ENCODE measurements around the gene NAGLU. TPM values are rescaled to one million over a fixed set of nuclear protein-coding genes. Genes with fewer than 3 reads are reported as not detected.

The NAGLU gene
- total and polyA plus RNA-seq, 2 of the 13 experiments (the other 11 are each of a cell fraction or from before 2014, with no cell fraction given): 28.2 to 40.1 TPM

DNA sequence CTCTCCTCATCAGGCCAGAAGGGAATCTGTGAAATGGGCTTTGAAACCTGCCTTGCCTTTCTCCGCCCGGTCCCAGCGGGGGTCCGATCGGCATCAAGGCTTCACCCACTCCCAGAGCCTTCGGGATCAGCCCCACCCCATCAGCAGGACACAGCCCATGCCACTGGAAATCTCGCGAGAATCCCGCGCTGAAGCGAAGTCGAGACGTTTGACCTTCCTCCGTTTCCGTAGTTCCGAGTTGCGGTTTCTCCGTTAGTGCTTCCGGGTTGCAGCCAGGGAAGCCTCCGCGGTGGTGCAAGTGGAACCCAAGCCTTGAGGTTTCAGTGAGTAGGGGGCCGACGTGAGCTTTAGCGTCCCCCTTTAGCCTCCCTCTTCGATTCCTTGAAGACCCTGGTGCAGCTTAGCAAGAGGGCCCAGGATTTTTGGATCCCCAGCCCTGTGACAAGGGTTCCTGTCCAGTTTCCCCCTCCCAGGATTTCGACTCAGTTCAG is 25.9 kb downstream of the NAGLU start, which contains the start of gene COASY (continued):
- TF ChIP-seq FOXC1 (CRISPR knock-in tag; IDR thresholded peaks at IDR 0.05; ENCODE audit: borderline replicate concordance): no peak; the same call in 1 of the 2 replicates
- no peak for TF ChIP-seq ZNF552 (CRISPR knock-in tag; IDR thresholded peaks at IDR 0.05; ENCODE audit: borderline replicate concordance)
- TF ChIP-seq HNRNPLL (IDR thresholded peaks at IDR 0.05; ENCODE audit: low read depth, low read length, poor library complexity, severe bottlenecking): peak; percentile 96
- TF ChIP-seq ASH2L (IDR thresholded peaks at IDR 0.05; ENCODE audit: insufficient read length, low read depth, low read length): peak; percentile 97
- TF ChIP-seq, protein P1, sequence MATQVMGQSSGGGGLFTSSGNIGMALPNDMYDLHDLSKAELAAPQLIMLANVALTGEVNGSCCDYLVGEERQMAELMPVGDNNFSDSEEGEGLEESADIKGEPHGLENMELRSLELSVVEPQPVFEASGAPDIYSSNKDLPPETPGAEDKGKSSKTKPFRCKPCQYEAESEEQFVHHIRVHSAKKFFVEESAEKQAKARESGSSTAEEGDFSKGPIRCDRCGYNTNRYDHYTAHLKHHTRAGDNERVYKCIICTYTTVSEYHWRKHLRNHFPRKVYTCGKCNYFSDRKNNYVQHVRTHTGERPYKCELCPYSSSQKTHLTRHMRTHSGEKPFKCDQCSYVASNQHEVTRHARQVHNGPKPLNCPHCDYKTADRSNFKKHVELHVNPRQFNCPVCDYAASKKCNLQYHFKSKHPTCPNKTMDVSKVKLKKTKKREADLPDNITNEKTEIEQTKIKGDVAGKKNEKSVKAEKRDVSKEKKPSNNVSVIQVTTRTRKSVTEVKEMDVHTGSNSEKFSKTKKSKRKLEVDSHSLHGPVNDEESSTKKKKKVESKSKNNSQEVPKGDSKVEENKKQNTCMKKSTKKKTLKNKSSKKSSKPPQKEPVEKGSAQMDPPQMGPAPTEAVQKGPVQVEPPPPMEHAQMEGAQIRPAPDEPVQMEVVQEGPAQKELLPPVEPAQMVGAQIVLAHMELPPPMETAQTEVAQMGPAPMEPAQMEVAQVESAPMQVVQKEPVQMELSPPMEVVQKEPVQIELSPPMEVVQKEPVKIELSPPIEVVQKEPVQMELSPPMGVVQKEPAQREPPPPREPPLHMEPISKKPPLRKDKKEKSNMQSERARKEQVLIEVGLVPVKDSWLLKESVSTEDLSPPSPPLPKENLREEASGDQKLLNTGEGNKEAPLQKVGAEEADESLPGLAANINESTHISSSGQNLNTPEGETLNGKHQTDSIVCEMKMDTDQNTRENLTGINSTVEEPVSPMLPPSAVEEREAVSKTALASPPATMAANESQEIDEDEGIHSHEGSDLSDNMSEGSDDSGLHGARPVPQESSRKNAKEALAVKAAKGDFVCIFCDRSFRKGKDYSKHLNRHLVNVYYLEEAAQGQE (IDR thresholded peaks at IDR 0.05; ENCODE audit: borderline replicate concordance in 1 of 2, low read depth in 1 of 2, low read length in 2 of 2): peak in 1 of 2 experiments; percentile 72; a peak in 2 of 4 replicates
- TF ChIP-seq, protein P2, sequence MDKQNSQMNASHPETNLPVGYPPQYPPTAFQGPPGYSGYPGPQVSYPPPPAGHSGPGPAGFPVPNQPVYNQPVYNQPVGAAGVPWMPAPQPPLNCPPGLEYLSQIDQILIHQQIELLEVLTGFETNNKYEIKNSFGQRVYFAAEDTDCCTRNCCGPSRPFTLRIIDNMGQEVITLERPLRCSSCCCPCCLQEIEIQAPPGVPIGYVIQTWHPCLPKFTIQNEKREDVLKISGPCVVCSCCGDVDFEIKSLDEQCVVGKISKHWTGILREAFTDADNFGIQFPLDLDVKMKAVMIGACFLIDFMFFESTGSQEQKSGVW (CRISPR knock-in tag; IDR thresholded peaks at IDR 0.05; ENCODE audit: borderline replicate concordance): no peak
- peak; percentile 99 for TF ChIP-seq ELF1 (CRISPR knock-in tag; IDR thresholded peaks at IDR 0.05)
- no peak for TF ChIP-seq TCF7L2 (IDR thresholded peaks at IDR 0.05; ENCODE audit: low read depth, low read length)
- 0 out of 2 replicates have a peak, but pooled peaks have one; percentile 10 for TF ChIP-seq ZNF24 (IDR thresholded peaks at IDR 0.05)
- TF ChIP-seq CAMTA2 (CRISPR knock-in tag; IDR thresholded peaks at IDR 0.05; ENCODE audit: borderline replicate concordance): no peak
- peak; percentile 95 for TF ChIP-seq ZMYM4 (CRISPR knock-in tag; IDR thresholded peaks at IDR 0.05)
- TF ChIP-seq FOSL1 (CRISPR knock-in tag; IDR thresholded peaks at IDR 0.05; ENCODE audit: borderline replicate concordance): no peak
- TF ChIP-seq, protein P3, sequence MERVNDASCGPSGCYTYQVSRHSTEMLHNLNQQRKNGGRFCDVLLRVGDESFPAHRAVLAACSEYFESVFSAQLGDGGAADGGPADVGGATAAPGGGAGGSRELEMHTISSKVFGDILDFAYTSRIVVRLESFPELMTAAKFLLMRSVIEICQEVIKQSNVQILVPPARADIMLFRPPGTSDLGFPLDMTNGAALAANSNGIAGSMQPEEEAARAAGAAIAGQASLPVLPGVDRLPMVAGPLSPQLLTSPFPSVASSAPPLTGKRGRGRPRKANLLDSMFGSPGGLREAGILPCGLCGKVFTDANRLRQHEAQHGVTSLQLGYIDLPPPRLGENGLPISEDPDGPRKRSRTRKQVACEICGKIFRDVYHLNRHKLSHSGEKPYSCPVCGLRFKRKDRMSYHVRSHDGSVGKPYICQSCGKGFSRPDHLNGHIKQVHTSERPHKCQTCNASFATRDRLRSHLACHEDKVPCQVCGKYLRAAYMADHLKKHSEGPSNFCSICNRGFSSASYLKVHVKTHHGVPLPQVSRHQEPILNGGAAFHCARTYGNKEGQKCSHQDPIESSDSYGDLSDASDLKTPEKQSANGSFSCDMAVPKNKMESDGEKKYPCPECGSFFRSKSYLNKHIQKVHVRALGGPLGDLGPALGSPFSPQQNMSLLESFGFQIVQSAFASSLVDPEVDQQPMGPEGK (CRISPR knock-in tag; IDR thresholded peaks at IDR 0.05): peak; percentile 80
- peak; percentile 51 for TF ChIP-seq MXD4 (CRISPR knock-in tag; IDR thresholded peaks at IDR 0.05)
- peak; percentile 87; the same call in 1 of the 2 replicates for TF ChIP-seq MTF2 (CRISPR knock-in tag; IDR thresholded peaks at IDR 0.05; ENCODE audit: borderline replicate concordance)
- TF ChIP-seq, protein P4, sequence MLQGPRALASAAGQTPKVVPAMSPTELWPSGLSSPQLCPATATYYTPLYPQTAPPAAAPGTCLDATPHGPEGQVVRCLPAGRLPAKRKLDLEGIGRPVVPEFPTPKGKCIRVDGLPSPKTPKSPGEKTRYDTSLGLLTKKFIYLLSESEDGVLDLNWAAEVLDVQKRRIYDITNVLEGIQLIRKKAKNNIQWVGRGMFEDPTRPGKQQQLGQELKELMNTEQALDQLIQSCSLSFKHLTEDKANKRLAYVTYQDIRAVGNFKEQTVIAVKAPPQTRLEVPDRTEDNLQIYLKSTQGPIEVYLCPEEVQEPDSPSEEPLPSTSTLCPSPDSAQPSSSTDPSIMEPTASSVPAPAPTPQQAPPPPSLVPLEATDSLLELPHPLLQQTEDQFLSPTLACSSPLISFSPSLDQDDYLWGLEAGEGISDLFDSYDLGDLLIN (CRISPR knock-in tag; IDR thresholded peaks at IDR 0.05; ENCODE audit: borderline replicate concordance): 0 out of 2 replicates have a peak, but pooled peaks have one; percentile 47
- TF ChIP-seq, protein P5, sequence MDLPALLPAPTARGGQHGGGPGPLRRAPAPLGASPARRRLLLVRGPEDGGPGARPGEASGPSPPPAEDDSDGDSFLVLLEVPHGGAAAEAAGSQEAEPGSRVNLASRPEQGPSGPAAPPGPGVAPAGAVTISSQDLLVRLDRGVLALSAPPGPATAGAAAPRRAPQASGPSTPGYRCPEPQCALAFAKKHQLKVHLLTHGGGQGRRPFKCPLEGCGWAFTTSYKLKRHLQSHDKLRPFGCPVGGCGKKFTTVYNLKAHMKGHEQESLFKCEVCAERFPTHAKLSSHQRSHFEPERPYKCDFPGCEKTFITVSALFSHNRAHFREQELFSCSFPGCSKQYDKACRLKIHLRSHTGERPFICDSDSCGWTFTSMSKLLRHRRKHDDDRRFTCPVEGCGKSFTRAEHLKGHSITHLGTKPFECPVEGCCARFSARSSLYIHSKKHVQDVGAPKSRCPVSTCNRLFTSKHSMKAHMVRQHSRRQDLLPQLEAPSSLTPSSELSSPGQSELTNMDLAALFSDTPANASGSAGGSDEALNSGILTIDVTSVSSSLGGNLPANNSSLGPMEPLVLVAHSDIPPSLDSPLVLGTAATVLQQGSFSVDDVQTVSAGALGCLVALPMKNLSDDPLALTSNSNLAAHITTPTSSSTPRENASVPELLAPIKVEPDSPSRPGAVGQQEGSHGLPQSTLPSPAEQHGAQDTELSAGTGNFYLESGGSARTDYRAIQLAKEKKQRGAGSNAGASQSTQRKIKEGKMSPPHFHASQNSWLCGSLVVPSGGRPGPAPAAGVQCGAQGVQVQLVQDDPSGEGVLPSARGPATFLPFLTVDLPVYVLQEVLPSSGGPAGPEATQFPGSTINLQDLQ (CRISPR knock-in tag; IDR thresholded peaks at IDR 0.05): no peak; the same call in 1 of the 2 replicates
- peak; percentile 91 for TF ChIP-seq ZFX (CRISPR knock-in tag; IDR thresholded peaks at IDR 0.05; ENCODE audit: low read depth)

Measured in HepG2 (cell line).